Superior temporal gyrus (tissue), 1 donor: Measurements from ENCODE around the gene NKAIN1.

Source experiments
- DNase-seq: peaks from one replicate; pipeline ENCODE4 v3.0.0-alpha.2; 2016; ENCODE audit errors: extremely low spot score

Gene NKAIN1

GRCh38 chr1:31234123-31234708 lies 5.5 kb downstream of the NKAIN1 start:
- no peak for DNase-seq

GRCh38 chr1:31232689-31233088 lies 7.0 kb downstream of the NKAIN1 start:
- DNase-seq, result no peak

- no peak for DNase-seq
These were observed 7.9 kb downstream of the NKAIN1 start for GRCh38 chr1:31231802-31232201.

GRCh38 chr1:31230378-31230777 lies 9.3 kb downstream of the NKAIN1 start:
- no peak for DNase-seq

- no peak for DNase-seq
These were observed 10.7 kb downstream of the NKAIN1 start for GRCh38 chr1:31228986-31229385.

GRCh38 chr1:31227891-31228568 lies 11.7 kb downstream of the NKAIN1 start:
- peak; percentile 79 for DNase-seq

GRCh38 chr1:31224068-31224467 lies 15.6 kb downstream of the NKAIN1 start:
- no peak for DNase-seq

GRCh38 chr1:31222176-31222575 lies 17.5 kb downstream of the NKAIN1 start:
- no peak for DNase-seq

- no peak for DNase-seq
These were observed 18.6 kb downstream of the NKAIN1 start for GRCh38 chr1:31221072-31221471.

- DNase-seq, result no peak
These were observed 20.2 kb downstream of the NKAIN1 start for GRCh38 chr1:31219489-31219888.

- peak; percentile 84 for DNase-seq
These were observed 21.0 kb downstream of the NKAIN1 start for GRCh38 chr1:31218705-31219104.

GRCh38 chr1:31216016-31216415 lies 23.7 kb downstream of the NKAIN1 start:
- peak; percentile 68 for DNase-seq

GRCh38 chr1:31215065-31215570 lies 24.6 kb downstream of the NKAIN1 start:
- DNase-seq, result no peak

GRCh38 chr1:31214316-31215064 lies 25.2 kb downstream of the NKAIN1 start:
- DNase-seq, result no peak

GRCh38 chr1:31208361-31208945 lies 31.2 kb downstream of the NKAIN1 start:
- no peak for DNase-seq

GRCh38 chr1:31207569-31207968 lies 32.1 kb downstream of the NKAIN1 start:
- no peak for DNase-seq

- no peak for DNase-seq
These were observed 32.6 kb downstream of the NKAIN1 start for GRCh38 chr1:31207046-31207445.

GRCh38 chr1:31203215-31203614 lies 36.5 kb downstream of the NKAIN1 start:
- peak; percentile 86 for DNase-seq

GRCh38 chr1:31201931-31202360 lies 37.7 kb downstream of the NKAIN1 start:
- DNase-seq, result no peak

- no peak for DNase-seq
These were observed 39.7 kb downstream of the NKAIN1 start for GRCh38 chr1:31199949-31200348.

- DNase-seq, result no peak
These were observed 40.4 kb downstream of the NKAIN1 start for GRCh38 chr1:31199236-31199790.

- no peak for DNase-seq
These were observed 41.1 kb downstream of the NKAIN1 start for GRCh38 chr1:31198600-31198999.
